HCT116 (cell line): ENCODE data around the gene INPP5K. TPM values are rescaled to one million over a fixed set of nuclear protein-coding genes. Genes with fewer than 3 reads are reported as not detected.

Experiments used
- ATAC-seq: fragments of 200-7000 bp; cut with Tn5 transposase; 2 replicates; pipeline ENCODE4 v1.9.1; 2020; ENCODE audit warnings: mild to moderate bottlenecking, moderate library complexity
- BruUV-seq: library from RNA; stranded (reverse); fragments of 400-500 nt; replicated peaks from 2 replicates; lab custom pipeline; 2021; lab: Mats Ljungman, UMichigan
- CTCF ChIA-PET: fragments of 300-600 bp; sonication (Branson Sonifier 250); formaldehyde crosslinking; loops from one replicate; lab custom pipeline; 2021; ENCODE audit warnings: antibody characterized with exemption; lab: Charles Lee
- POLR2A ChIA-PET: fragments of 300-600, 350-600 bp; sonication (Branson Sonifier 250); formaldehyde crosslinking; loops from one replicate; lab custom pipeline; 2021; ENCODE audit warnings: antibody characterized with exemption; lab: Charles Lee
- RAD21 ChIA-PET, 2 experiments: fragments of 300-600 bp; sonication (Branson Sonifier 250); formaldehyde crosslinking; loops; one replicate each; lab custom pipeline; 2023; ENCODE audit warnings: low total read pairs in 2 of 2; ENCODE audit not compliant: uncharacterized antibody in 2 of 2, unreplicated experiment in 2 of 2, low non-redundant PET in 1 of 2; lab: Charles Lee
- DNase-seq: peaks from one replicate; pipeline ENCODE4 v3.0.0-alpha.2; 2010; ENCODE audit warnings: low read depth, low spot score
- H2AFZ ChIP-seq: fragments of 200-600 bp; shearing (Covaris generic), sonication (generic); 2 replicates; pipeline ENCODE4 v1.6.1; 2017; ENCODE audit warnings: low read depth, mixed run types, mixed read lengths, antibody characterized with exemption, low read length; ENCODE audit not compliant: poor library complexity, severe bottlenecking
- H3K27ac ChIP-seq: 2 replicates; pipeline ENCODE4 v1.5.1; 2012; ENCODE audit warnings: low read depth, low read length
- H3K27me3 ChIP-seq: fragments of 200-600 bp; sonication (generic); 2 replicates; pipeline ENCODE4 v1.6.1; 2016; ENCODE audit warnings: mixed run types, low read length, mixed read lengths; ENCODE audit not compliant: insufficient read depth
- H3K36me3 ChIP-seq, 2 experiments: fragments of 200-500 bp in 1 of 2; fragments of 200-600 bp in 1 of 2; sonication (Bioruptor generic) in 1 of 2; sonication (generic) in 1 of 2; 2 replicates each; pipeline versions ENCODE4 v1.5.1 to v1.6.1; 2014 to 2016; ENCODE audit warnings: low read length in 2 of 2, inconsistent platforms in 1 of 2, mixed read lengths in 1 of 2, mixed run types in 1 of 2; ENCODE audit not compliant: insufficient read depth in 2 of 2, control insufficient read depth in 1 of 2
- H3K4me1 ChIP-seq, 2 experiments: fragments of 200-600 bp in 1 of 2; sonication (generic) in 1 of 2; 2 replicates each; pipeline versions ENCODE4 v1.5.1 to v1.6.1; 2012 to 2017; ENCODE audit warnings: low read length in 2 of 2, inconsistent platforms in 1 of 2, mild to moderate bottlenecking in 1 of 2, mixed read lengths in 1 of 2, mixed run types in 1 of 2, moderate library complexity in 1 of 2; ENCODE audit not compliant: insufficient read depth in 2 of 2, control insufficient read depth in 1 of 2
- H3K4me2 ChIP-seq: fragments of 200-600 bp; sonication (generic); 2 replicates; pipeline ENCODE4 v1.6.1; 2017; ENCODE audit warnings: mixed run types, low read length, mixed read lengths
- H3K4me3 ChIP-seq, 2 experiments: fragments of 200-600 bp in 1 of 2; sonication (generic) in 1 of 2; replicated peaks in 1 of 2; 2 replicates each; pipeline ENCODE4 v1.5.1; 2011 to 2016; ENCODE audit warnings: low read length in 2 of 2, control low read depth in 1 of 2, low read depth in 1 of 2, mild to moderate bottlenecking in 1 of 2, mixed read lengths in 1 of 2, mixed run types in 1 of 2
- H3K79me2 ChIP-seq: fragments of 200-600 bp; sonication (generic); 2 replicates; pipeline ENCODE4 v1.6.1; 2017; ENCODE audit warnings: mild to moderate bottlenecking, mixed run types, low read length, moderate library complexity, mixed read lengths; ENCODE audit not compliant: insufficient read depth
- H3K9ac ChIP-seq: fragments of 200-600 bp; sonication (generic); 2 replicates; pipeline ENCODE4 v1.6.1; 2016; ENCODE audit warnings: low read length, mixed read lengths
- H3K9me2 ChIP-seq: fragments of 200-600 bp; sonication (generic), shearing (Covaris generic); 2 replicates; pipeline ENCODE4 v1.6.1; 2017; ENCODE audit warnings: mixed run types, mild to moderate bottlenecking, moderate library complexity; ENCODE audit not compliant: insufficient read depth
- H3K9me3 ChIP-seq, 2 experiments: fragments of 200-500 bp in 1 of 2; fragments of 200-600 bp in 1 of 2; sonication (Bioruptor generic) in 1 of 2; sonication (generic) in 1 of 2; 2 replicates each; pipeline ENCODE4 v1.6.1; 2014 to 2017; ENCODE audit warnings: low read length in 2 of 2, mixed read lengths in 2 of 2, inconsistent platforms in 1 of 2, low read depth in 1 of 2, mild to moderate bottlenecking in 1 of 2, mixed run types in 1 of 2, moderate library complexity in 1 of 2; ENCODE audit not compliant: control insufficient read depth in 1 of 2, insufficient read depth in 1 of 2
- H4K20me1 ChIP-seq: fragments of 200-600 bp; sonication (generic), shearing (Covaris generic); 2 replicates; pipeline ENCODE4 v1.6.1; 2017; ENCODE audit warnings: mixed run types, mild to moderate bottlenecking, moderate library complexity; ENCODE audit not compliant: insufficient read depth
- CBX3 ChIP-seq: IDR thresholded peaks from 2 replicates; pipeline ENCODE4 v1.6.1; 2012; ENCODE audit warnings: low read depth
- ELF1 ChIP-seq: IDR thresholded peaks from 2 replicates; pipeline ENCODE4 v1.6.1; 2012; ENCODE audit warnings: low read depth, borderline replicate concordance
- EZH2 ChIP-seq: fragments of 200-600 bp; sonication (generic); IDR thresholded peaks from 2 replicates; pipeline ENCODE4 v1.6.1; 2017; ENCODE audit warnings: antibody characterized with exemption, mixed run types
- EZH2phosphoT487 ChIP-seq: fragments of 200-600 bp; IDR thresholded peaks from 2 replicates; pipeline ENCODE4 v1.6.1; 2018; ENCODE audit warnings: antibody characterized with exemption, borderline replicate concordance
- FOSL1 ChIP-seq: IDR thresholded peaks from 2 replicates; pipeline ENCODE4 v1.6.1; 2012; ENCODE audit warnings: low read depth
- JUND ChIP-seq: IDR thresholded peaks from 2 replicates; pipeline ENCODE4 v1.6.1; 2012
- POLR2A ChIP-seq: IDR thresholded peaks from 2 replicates; pipeline ENCODE4 v1.7.0; 2011; ENCODE audit warnings: borderline replicate concordance; ENCODE audit not compliant: insufficient read depth, insufficient read length; ENCODE audit errors: extremely low read depth
- SIN3A ChIP-seq: IDR thresholded peaks from 2 replicates; pipeline ENCODE4 v1.6.1; 2012; ENCODE audit warnings: low read depth
- SP1 ChIP-seq: IDR thresholded peaks from 2 replicates; pipeline ENCODE4 v1.6.1; 2012; ENCODE audit warnings: low read depth
- SRF ChIP-seq: IDR thresholded peaks from 2 replicates; pipeline ENCODE4 v1.6.1; 2012; ENCODE audit warnings: low read depth
- TCF7L2 ChIP-seq: IDR thresholded peaks from 2 replicates; pipeline ENCODE4 v1.7.0; 2011; ENCODE audit warnings: borderline replicate concordance, inconsistent platforms; ENCODE audit not compliant: insufficient read depth, insufficient read length; ENCODE audit errors: extremely low read depth
- ZFX ChIP-seq: fragments of 450-650 bp; IDR thresholded peaks from 2 replicates; pipeline ENCODE4 v1.6.1; 2017
- intact Hi-C: fragments of 100-400 bp; cut with micrococcal nuclease; formaldehyde crosslinking; loops from 2 replicates; pipeline ENCODE4 v1.10.0; 2022
- total RNA-seq: library from RNA; stranded (reverse); gene quantifications from one replicate; pipeline ENCODE4 v1.2.1, GENCODE V29; 2021; ENCODE audit not compliant: unreplicated experiment
- TF ChIP-seq, protein P1 (sequence below): IDR thresholded peaks from 2 replicates; pipeline ENCODE4 v1.6.1; 2012
- TF ChIP-seq, protein P2 (sequence below): IDR thresholded peaks from 2 replicates; pipeline ENCODE4 v1.6.1; 2012; ENCODE audit warnings: low read depth
- TF ChIP-seq, protein P3 (sequence below): IDR thresholded peaks from 2 replicates; pipeline ENCODE4 v1.6.1; 2011; ENCODE audit warnings: mild to moderate bottlenecking, low read length, moderate library complexity; ENCODE audit not compliant: insufficient replicate concordance; ENCODE audit errors: extremely low read depth

The INPP5K gene
- total RNA-seq, 1 experiment from 2014 or later = 25.6 TPM

- Histone ChIP-seq H3K79me2 (peaks cover 11% of the 10 kb centered on the region; the same call in 1 of the 2 replicates), H3K4me1 (peaks cover 12 to 22% of the 10 kb centered on the region in 2 experiments), H3K36me3 (peaks cover 13 to 42% of the 10 kb centered on the region in 2 experiments; a peak in 3 of 4 replicates), H2AFZ (no peak overlapping the region), H4K20me1 (no peaks in the 10 kb centered on the region), H3K4me3 (no peak overlapping the region), H3K9ac (no peak overlapping the region), H3K9me2 (no peaks in the 10 kb centered on the region), H3K27me3 (no peaks in the 10 kb centered on the region), H3K4me2 (no peak overlapping the region), H3K9me3 (no peaks in the 10 kb centered on the region), H3K27ac (no peak overlapping the region)
- ChIA-PET POLR2A (no interaction called here), CTCF (no interaction called here), RAD21 (no interaction called here)
- intact Hi-C loops = no loop called here
- DNase-seq (no peak), ATAC-seq (no peak)
- TF ChIP-seq ZFX (no peak), SIN3A (no peak), POLR2A (no peak), FOSL1 (no peak), CBX3 (no peak), EZH2 (no peak), EZH2phosphoT487 (no peak), JUND (no peak), SRF (no peak), SP1 (no peak), ELF1 (no peak), TCF7L2 (no peak)
- TF ChIP-seq, protein P1, sequence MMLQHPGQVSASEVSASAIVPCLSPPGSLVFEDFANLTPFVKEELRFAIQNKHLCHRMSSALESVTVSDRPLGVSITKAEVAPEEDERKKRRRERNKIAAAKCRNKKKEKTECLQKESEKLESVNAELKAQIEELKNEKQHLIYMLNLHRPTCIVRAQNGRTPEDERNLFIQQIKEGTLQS = no peak
- TF ChIP-seq, protein P2, sequence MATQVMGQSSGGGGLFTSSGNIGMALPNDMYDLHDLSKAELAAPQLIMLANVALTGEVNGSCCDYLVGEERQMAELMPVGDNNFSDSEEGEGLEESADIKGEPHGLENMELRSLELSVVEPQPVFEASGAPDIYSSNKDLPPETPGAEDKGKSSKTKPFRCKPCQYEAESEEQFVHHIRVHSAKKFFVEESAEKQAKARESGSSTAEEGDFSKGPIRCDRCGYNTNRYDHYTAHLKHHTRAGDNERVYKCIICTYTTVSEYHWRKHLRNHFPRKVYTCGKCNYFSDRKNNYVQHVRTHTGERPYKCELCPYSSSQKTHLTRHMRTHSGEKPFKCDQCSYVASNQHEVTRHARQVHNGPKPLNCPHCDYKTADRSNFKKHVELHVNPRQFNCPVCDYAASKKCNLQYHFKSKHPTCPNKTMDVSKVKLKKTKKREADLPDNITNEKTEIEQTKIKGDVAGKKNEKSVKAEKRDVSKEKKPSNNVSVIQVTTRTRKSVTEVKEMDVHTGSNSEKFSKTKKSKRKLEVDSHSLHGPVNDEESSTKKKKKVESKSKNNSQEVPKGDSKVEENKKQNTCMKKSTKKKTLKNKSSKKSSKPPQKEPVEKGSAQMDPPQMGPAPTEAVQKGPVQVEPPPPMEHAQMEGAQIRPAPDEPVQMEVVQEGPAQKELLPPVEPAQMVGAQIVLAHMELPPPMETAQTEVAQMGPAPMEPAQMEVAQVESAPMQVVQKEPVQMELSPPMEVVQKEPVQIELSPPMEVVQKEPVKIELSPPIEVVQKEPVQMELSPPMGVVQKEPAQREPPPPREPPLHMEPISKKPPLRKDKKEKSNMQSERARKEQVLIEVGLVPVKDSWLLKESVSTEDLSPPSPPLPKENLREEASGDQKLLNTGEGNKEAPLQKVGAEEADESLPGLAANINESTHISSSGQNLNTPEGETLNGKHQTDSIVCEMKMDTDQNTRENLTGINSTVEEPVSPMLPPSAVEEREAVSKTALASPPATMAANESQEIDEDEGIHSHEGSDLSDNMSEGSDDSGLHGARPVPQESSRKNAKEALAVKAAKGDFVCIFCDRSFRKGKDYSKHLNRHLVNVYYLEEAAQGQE = no peak
- TF ChIP-seq, protein P3, sequence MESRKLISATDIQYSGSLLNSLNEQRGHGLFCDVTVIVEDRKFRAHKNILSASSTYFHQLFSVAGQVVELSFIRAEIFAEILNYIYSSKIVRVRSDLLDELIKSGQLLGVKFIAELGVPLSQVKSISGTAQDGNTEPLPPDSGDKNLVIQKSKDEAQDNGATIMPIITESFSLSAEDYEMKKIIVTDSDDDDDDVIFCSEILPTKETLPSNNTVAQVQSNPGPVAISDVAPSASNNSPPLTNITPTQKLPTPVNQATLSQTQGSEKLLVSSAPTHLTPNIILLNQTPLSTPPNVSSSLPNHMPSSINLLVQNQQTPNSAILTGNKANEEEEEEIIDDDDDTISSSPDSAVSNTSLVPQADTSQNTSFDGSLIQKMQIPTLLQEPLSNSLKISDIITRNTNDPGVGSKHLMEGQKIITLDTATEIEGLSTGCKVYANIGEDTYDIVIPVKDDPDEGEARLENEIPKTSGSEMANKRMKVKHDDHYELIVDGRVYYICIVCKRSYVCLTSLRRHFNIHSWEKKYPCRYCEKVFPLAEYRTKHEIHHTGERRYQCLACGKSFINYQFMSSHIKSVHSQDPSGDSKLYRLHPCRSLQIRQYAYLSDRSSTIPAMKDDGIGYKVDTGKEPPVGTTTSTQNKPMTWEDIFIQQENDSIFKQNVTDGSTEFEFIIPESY = no peak
- BruUV-seq = no TSS peak
Observed at GRCh38 chr17:1467258-1467657, 49.2 kb downstream of the INPP5K start.
